Testis (tissue), 2 donors: ENCODE data around the gene PTGER1.

ENCODE experiments used
- CTCF ChIP-seq, 3 experiments: fragments of 450-650 bp in 2 of 3; fragments of 200-600 bp in 1 of 3; sonication (generic) in 1 of 3; IDR thresholded peaks; one replicate each; pipeline ENCODE4 v1.5.1; 2016 to 2019; ENCODE audit warnings: antibody characterized with exemption in 3 of 3, mild to moderate bottlenecking in 2 of 3, moderate library complexity in 1 of 3
- POLR2A ChIP-seq: fragments of 450-650 bp; IDR thresholded peaks from one replicate; pipeline ENCODE4 v1.6.1; 2017; ENCODE audit warnings: antibody characterized with exemption, mild to moderate bottlenecking, moderate library complexity

- TF ChIP-seq CTCF (IDR thresholded peaks at IDR 0.05) (no peak), POLR2A (no peak)
These were observed 327 bp downstream of the PTGER1 start for GRCh38 chr19:14474827-14475226.
